Breast epithelium (tissue), 3 donors: ENCODE results near the gene ANGPT4.

Source experiments
- CTCF ChIP-seq, 3 donors: fragments of 450-650 bp; IDR thresholded peaks; one replicate each; pipeline ENCODE4 v1.5.1; 2016 to 2017; ENCODE audit warnings: antibody characterized with exemption in 3 of 3, mild to moderate bottlenecking in 3 of 3, moderate library complexity in 3 of 3
- POLR2A ChIP-seq: fragments of 450-650 bp; IDR thresholded peaks from one replicate; pipeline ENCODE4 v1.6.1; 2016; ENCODE audit warnings: antibody characterized with exemption, mild to moderate bottlenecking, moderate library complexity
- POLR2AphosphoS5 ChIP-seq, 3 donors: sonication (generic); formaldehyde crosslinking; IDR thresholded peaks; one replicate each; pipeline ENCODE4 v1.6.1; 2017; ENCODE audit warnings: antibody characterized with exemption in 3 of 3

GRCh38 chr20:896501-897025, 19.6 kb downstream of the ANGPT4 start:
- TF ChIP-seq CTCF (IDR thresholded peaks at IDR 0.05) (no peak), POLR2A (no peak), POLR2AphosphoS5 (IDR thresholded peaks at IDR 0.05) (no peak)
